ENCODE measurements around the gene BHLHA9.
"Not testable (repeated sequence)": the region's sequence is repeated elsewhere in the genome, so short reads cannot be mapped to it uniquely, and the experiment has no call there.

BHLHA9 gene

DNA sequence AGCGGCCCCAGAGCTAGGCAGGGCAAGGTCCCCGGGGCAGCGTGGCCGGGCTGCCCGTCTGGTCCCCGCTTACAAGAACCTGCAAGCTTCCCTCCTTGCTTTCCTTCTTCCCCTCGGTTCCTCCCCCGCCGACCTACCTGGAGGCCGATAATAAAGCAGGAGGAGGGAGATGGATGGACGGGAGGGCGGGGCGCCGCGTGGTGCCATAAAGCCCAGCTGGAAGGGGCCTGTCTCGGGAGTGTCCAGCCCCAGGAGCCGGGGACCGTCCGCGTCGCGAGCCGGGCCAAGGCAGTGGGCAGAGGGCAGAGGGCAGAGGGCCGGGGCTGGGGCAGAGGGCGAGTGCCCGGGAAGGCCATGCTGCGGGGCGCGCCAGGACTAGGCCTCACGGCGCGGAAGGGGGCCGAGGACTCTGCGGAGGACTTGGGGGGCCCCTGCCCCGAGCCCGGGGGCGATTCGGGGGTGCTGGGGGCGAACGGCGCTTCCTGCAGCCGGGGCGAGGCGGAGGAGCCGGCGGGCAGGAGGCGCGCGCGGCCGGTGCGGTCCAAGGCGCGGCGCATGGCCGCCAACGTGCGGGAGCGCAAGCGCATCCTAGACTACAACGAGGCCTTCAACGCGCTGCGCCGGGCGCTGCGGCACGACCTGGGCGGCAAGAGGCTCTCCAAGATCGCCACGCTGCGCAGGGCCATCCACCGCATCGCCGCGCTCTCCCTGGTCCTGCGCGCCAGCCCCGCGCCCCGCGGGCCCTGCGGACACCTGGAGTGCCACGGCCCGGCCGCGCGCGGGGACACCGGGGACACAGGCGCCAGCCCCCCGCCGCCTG lies at the start of gene BHLHA9:
TSS of gene BHLHA9 (plus strand) at position 235 of the 820 bp plus-strand sequence. CDS start at position 355, 120 bp downstream.
- no peak for DNase-seq

DNA sequence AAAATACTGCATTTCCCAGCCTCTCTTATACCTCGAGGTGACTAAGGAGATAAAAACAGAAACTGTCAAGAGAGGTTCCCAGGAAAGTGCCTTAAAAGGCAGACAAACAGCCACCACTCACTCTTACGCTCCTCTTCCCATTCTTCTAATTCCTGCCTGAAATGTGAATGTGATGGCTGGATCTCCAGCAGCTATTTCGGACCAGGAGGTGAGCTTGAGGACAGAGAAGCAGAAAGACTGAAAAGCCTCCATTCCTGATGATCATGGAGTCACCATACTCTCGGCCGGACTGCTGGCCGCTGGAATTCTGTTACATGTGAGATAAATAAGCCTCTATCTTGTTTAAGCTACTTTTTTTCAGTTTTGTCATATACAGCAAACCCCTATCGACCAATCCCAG lies 49.0 kb upstream of the BHLHA9 start:
- no peak for DNase-seq

DNA sequence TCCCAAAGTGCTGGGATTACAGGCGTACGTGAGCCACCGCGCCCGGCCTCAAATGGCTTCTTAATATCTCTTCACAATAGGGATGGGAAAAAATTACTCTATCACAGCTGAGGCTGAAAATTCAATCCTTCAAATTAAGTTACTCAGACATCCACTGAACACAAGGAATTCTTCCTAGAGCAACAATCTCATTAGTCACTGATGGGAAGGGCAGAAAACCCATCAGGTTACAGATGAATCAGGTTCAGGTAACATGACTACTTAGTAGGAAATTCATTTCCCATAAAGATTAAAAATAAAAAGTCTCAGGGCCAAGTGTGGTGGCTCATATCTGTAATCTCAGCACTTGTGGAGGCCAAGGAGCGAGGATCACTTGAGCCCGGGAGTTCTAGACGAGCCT lies 47.9 kb upstream of the BHLHA9 start:
- no peak for DNase-seq

DNA sequence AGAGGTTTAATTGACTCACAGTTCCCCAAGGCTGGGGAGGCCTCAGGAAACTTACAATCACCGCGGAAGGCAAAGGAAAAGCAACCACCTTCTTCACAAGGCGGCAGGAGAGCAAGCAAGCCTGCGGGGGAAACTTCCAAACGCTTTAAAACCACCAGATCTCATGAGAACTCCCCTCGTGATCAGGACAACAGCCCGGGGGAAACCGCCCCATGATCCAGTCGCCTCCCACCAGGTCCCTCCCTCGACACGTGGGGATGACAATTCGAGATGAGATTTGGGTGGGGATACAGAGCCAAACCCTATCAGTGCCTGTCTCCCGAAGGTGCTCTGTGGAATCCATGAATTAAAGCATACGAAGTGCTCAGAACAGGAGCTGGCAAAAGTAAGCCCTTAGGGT lies 46.6 kb upstream of the BHLHA9 start:
- DNase-seq, result no peak

DNA sequence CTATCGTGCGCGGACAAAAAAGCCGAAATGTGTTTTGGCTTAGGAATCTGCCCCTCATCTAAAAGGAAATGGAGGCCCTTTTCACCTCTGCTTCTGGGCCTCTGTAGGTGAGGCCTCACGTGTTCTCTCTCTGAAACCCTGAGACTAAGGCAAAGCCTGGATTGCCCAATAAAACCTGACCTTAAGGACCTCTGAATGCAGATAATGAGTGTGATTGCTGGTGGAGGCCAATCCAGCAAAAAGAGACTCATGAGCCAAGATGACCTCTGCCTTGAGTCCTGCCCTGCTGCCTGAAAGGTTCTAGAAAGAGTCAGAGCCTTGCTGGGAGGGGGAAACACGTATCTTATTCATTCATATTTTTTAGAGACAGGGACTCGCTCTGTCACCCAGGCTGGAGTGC lies 45.9 kb upstream of the BHLHA9 start:
- DNase-seq, result no peak

DNA sequence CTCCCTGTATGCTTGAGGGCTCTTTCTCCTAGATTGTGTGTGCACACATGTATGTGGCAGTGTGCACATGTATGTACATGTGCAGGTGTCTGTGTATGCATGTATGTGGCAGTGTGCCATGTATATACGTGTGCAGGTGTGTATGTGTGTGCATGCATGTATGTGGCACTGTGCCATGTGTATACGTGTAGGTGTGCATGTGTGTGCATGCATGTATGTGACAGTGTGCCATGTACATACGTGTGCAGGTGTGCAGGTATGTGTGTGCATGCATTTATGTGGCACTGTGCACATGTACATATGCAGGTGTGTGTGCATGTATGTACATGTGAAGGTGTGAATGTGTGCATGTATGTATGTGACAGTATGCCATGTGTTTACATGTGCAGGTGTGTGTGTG lies 43.9 kb upstream of the BHLHA9 start:
- DNase-seq, result no peak

DNA sequence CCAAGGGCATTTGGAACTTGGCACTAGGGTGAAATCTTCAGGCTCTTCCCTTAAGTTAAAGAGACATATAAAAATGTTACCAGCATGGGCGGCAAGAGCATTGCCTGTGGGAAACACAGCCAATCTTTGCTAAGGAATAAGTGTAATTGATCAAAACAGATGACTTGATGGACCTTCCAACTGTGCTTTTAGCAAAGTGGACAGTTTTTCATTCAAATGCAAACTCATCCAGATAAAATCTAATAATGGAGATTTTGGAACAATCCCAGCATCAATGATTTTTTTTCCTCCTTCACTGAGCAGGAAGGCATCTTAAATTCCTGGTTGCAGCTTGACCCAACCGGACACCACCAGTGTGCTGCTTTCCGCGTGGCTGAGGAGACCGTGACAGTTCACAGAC lies 42.9 kb upstream of the BHLHA9 start:
- no peak for DNase-seq

DNA sequence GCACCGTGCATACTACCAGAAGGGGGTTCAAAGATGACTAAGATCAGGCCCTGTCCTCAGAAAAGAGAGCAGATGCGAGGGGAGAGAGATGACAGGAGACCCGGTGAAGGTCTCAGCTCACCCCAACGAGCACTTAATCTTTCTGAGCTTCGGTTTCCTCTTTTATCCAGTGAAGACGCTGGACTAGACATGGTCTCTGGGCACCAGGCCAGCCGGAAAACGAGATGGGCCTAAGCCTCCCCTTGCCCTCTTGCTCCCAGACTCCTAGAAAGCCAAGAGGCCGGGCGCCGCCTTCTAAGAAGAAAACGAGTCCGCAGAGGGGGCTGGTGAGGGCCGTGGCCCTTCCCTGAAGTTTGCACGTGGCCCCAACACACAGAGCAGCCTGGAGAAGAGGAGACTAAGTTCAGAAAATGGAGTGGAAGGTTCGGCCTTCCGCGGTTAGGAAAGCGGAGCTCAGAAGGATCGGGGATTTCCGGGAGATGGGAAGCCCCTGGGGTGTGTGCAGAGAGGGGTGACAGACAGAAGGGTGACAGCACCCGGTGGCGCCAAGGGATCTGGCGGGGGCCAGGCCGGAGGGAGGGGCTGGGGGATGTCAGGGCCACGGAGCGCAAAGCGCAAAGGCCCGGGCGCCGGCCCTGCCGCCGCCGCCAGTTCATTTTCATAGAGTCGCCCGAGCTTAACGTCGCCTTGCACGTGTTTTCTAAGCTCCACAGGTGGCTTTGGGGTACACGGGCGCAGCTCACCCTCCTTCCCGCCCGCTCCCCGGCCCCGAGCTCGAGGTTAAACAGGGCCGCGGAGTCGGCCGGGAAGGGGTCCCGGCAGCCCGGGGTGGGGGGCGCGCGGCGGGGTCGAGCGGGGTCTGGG lies 42.1 kb upstream of the BHLHA9 start:
- DNase-seq, result no peak

DNA sequence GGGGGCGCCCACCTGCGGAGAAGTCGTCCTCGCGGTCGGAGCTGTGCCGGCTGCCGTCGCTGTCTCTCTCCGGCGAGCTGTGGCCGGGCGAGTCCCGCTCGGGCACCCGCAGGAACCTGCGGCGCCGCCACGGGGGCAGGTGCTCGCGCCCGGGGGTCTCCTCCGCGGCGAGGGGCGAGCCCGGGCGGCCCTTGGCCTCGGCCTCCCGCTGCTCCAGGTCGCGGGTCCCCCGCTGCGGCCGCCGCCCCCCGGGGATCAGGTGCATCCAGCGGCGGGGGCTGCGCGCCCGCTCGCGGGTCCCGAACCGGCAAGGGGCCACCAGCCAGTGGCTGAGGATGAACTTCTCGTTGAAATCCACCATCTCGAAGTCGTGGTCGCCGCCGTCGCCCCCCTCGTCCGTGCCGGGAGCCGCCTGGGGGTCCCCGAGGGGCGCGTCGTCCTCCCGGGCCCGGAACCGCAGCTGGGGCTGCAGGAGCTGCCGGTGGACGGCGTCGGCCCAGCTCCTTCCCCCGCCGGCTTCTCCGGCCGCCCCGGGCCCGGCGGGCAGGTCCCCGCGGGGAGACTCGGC lies 41.4 kb upstream of the BHLHA9 start:
- no peak for DNase-seq

DNA sequence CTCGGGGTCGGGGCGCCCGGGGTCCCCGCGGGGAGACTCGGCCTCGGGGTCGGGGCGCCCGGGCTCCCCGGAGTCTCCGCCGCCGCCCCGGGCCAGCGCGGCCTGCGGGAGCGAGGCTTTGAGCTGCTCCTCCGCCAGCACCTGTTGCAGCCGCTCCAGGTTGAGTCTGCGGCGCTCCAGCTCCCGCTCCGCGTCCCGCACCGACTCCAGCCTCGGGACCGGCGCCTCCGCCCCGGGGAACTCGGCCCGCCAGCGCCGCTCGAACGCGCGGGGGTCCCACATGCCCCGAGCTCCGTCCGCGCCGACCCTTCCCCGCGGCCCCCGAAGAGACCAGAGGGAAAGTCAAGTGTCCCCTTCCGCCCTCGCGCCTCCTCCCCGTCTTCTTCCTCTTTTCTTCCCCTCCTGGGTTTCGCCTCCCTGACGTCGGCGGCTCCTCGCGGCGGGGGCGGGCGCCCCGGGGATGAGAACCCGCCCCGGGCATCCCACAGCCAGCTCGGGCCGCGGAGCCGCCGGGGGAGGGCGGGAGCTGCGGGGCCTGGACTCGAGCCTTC lies 40.8 kb upstream of the BHLHA9 start:
- DNase-seq, result no peak

DNA sequence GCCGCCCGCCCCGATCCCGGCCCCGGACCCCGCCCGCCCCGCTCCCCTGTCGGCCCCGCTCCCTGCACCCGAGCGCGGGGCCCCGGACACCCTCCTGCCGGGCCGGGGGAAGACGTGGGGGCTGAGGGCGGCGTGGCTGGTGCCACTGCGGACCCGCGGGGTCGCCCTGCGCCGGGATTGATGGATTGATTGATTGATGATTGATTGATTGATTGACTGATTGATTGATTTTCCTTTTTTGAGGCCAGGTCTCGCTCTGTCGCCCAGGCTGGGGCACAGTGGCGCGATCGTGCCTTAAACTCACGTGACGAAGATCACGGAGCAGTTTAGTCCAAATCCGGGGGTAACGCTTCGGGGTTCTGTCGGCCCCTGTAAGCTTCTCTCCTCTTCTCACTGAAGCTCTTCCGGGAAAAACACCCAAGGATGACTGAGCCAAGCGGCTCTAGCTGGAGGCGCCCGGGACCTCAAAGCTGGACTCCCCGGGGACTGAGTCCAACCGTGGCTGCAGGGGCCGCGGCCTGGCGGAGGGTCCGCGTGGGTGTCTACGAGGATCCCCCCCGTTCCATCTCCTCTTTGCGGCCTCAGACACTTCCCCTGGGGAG lies 40.2 kb upstream of the BHLHA9 start:
- DNase-seq, result no peak

DNA sequence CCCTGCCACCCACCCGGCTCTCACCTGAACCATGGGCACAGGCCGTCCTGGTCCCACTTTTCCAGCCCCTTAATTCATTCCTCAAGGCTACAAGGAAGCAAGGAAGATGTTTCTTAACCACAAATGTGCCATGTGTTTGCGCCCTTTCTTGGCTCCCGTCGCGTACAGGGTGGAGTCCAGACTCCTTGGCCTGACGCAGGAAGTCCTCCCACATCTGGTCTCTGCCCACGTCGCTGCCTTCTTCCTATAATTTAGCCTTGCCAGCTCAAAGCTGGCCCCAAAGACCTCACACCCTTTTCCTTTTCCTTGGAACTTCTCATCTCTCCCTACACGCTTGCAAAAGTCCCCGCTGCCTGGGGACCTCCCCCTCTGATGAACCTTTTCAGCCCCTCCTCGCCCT lies 38.8 kb upstream of the BHLHA9 start:
- DNase-seq, result no peak

DNA sequence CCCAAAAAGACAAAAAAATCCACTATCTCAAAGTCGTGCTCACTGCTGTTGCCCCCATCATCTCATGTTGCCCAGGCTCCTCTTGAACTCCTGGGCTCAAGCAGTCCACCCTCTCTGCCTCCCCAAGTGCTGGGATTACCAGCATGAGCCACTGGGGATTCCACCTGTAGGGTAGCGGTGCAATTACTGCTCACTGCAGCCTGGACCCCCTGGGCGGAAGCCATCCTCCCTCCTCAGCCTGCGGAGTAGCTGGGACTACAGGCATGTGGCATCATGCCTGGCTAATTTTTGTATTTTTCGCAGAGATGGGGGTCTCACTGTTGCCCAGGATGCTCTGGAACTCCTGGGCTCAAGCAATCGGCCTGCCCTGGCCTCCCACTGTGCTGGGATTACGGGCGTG lies 37.9 kb upstream of the BHLHA9 start:
- DNase-seq, result no peak

DNA sequence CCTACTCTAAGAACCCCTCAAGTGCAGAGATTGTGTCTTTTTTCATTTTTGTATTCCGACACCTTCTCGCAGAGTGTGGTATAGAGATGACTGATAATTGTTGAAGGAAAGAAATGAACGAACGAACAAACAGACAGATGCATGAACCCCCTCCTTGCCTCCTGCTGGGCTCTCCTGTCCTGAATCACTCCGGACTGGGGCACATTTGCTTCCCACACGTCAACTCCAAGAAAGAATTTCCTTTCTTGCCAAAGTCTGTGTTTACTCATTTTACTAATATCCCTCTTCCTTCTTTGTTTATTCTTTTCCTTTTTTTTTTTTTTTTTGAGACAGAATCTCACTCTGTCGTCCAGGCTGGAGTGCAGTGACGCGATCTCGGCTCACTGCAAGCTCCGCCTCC lies 37.5 kb upstream of the BHLHA9 start:
- DNase-seq, result no peak

DNA sequence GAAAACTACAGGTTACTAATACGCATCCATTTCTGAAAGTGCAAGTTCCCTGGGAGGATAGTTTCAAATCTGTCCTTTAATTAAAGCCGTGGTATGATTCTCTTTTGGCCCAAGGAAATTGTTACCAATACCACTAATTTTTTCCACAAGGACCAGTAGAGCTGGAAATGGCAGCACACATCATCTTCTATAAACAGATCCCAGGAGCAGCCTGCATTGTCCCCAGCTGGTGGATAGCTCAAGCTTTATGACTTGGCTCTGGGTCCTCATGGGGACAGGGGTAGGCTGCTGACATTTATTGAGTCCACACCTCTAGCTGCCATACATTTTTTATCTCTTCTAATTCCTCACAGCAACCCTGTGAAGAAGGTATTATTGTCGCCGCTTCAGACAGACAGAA lies 35.8 kb upstream of the BHLHA9 start:
- no peak for DNase-seq

DNA sequence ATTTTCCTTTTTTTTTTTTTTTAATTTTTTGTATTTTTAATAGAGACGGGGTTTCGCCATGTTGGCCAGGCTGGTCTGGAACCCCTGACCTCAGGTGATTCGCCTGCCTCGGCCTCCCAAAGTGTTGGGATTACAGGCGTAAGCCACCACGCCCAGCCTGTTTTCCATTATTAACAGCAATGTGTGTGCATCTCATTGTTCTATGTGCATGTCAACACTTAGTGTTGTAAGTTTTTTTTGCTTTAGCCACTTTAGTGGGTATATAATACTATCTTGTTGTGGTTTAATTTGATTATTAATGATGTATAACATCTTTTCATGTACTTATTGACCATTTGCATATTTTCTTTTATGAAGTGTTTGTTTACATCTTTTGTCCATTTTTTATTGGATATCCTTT lies 32.8 kb upstream of the BHLHA9 start:
- DNase-seq, result no peak

DNA sequence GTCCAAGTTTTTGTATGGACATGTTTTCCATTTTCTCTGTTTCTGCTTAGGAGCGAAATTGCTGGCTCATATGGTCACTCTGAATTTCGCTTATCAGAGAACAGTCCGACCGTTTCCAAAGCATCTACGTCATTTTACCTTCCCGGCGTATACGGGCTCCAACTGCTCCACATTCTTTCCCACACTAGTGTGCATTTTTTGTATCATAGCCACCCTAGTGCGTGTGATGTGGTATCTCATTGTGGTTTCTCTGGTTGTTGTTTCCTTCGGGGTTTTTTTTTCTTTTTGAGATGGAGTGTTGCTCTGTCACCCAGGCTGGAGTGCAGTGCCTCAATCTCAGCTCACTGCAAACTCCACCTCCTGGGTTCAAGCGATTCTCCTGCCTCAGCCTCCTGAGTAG lies 31.0 kb upstream of the BHLHA9 start:
- DNase-seq, result no peak

DNA sequence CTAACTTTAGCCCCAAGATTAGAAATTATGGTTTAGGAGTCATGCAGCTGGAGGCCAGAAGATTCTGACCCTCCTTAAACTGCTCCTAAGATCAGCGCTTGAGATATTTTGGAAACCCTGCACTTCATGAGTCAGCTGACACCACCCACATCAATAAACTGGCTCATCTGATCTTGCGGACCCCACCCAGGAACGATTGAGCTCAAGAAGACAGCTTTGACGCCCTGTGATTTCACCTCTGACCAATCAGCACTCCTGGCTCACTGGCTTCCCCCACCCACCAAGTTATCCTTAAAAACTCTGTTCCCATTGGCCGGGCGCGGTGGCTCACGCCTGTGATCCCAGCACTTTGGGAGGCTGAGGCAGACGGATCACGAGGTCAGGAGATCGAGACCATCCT lies 29.8 kb upstream of the BHLHA9 start:
- DNase-seq, result not testable (repeated sequence)

DNA sequence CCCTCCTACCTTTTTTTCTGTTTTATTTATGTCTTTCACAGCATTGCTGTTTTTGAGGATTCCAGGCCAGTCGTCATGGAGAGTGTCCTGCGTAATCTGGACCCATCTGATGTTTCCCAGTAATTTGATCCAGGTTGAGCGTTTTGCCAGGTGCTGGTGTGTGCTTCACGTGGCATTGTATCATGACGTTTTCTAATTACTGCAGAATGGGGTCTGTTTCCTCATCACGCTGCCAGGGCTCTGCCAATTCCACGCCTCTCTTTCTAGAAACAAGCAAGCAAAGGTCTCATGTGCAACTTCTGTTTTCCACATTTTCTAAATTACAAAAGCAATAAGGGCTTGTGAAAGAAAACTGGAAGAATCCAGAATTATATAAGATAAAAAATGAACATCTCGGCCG lies 28.3 kb upstream of the BHLHA9 start:
- peak; percentile 60 for DNase-seq

DNA sequence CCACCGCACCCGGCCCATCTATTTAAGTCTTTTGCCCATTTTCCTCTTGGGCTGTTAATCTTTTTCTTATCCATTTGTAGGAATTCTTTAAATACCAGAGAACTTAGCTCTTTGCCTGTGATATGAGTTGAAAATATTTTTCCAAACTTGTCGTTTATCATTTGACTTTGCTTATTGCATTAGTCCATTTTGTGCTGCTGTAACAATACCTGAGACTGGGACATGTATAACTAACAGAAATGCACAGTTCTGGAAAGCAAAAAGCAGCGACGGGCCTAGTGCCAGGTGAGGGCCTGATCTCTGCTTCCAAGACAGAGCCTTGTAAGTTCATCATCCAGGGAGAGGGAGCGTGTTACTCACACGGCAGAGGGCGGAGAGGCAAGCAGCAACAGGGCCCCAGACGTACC lies 25.6 kb upstream of the BHLHA9 start:
- no peak for DNase-seq

DNA sequence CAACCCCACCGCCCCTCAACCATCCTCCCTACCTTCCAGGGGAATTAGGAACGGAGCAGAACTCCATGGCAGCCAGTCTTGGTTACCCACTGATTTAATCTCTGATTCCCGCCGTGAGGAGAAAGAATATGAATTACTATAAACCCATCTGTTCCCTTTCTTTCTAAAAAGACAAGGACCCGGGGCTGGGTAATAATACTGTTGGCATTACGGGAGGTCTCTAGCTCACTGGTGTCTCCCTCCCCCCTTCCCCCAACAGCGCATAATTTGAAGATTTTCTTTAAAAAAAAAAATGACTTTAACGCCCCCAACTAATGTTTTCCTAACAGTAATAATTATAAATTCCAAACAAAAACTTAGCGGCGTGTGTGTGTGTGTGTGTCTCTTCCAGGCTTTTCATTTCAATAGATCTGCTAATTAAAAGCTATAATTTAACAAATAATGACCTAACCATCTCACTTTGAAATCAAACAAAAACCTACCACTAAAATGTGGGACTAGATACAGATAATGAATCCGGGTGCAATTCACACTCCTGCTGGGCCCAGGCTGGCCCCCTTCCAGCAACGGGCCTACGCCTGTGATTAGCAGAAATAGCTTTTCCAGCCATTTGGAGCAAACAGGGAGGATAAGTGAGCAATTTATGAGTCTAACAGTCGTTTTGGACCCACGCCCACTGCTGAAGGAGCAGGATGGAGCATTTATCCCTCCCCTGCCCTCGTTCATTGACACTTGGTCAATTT lies 18.2 kb upstream of the BHLHA9 start:
- peak; percentile 91 for DNase-seq

DNA sequence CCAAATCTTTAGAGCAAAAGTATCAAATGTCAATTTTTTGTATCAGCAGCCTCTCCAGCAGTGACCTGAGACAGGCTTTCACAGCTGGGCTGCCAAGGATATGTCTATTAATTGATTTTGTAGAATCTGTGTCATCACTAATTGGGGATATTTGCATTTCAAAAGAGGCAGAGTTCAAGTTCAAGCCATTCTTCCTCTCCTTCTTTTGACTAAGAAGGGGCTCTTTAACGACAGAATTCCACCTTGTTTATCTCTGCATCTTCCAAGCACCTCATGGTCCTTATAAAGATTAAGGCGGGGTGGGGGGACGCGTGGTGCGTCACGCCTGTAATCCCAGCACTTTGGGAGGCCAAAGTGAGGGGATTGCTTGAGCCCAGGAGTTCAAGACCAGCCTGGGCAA lies 15.2 kb upstream of the BHLHA9 start:
- no peak for DNase-seq
